ENCODE data around the gene SIPA1L3.

- TF ChIP-seq CTCF (IDR thresholded peaks at IDR 0.05) (no peak), TCF7L2 (IDR thresholded peaks at IDR 0.05; ENCODE audit: low read depth, low read length) (no peak), POLR2AphosphoS5 (IDR thresholded peaks at IDR 0.05; ENCODE audit: low read depth, low read length) (no peak), REST (IDR thresholded peaks at IDR 0.05; ENCODE audit: insufficient read depth in 1 of 2, low read depth in 2 of 2, low read length in 1 of 2) (no peak)
Measured at GRCh38 chr19:37983153-37983552, 76.1 kb downstream of the SIPA1L3 start.

All from Panc1 (cell line).